Cerebellar nuclear complex (tissue), 1 donor: Measurements from ENCODE around the gene MRPL36.
"Not testable (repeated sequence)": the region's sequence is repeated elsewhere in the genome, so short reads cannot be mapped to it uniquely, and the experiment has no call there.

Experiments used
- DNase-seq, 2 experiments: peaks; one replicate each; lab custom pipeline; 2025; lab: John Stamatoyannopoulos, UW

The MRPL36 gene

DNA sequence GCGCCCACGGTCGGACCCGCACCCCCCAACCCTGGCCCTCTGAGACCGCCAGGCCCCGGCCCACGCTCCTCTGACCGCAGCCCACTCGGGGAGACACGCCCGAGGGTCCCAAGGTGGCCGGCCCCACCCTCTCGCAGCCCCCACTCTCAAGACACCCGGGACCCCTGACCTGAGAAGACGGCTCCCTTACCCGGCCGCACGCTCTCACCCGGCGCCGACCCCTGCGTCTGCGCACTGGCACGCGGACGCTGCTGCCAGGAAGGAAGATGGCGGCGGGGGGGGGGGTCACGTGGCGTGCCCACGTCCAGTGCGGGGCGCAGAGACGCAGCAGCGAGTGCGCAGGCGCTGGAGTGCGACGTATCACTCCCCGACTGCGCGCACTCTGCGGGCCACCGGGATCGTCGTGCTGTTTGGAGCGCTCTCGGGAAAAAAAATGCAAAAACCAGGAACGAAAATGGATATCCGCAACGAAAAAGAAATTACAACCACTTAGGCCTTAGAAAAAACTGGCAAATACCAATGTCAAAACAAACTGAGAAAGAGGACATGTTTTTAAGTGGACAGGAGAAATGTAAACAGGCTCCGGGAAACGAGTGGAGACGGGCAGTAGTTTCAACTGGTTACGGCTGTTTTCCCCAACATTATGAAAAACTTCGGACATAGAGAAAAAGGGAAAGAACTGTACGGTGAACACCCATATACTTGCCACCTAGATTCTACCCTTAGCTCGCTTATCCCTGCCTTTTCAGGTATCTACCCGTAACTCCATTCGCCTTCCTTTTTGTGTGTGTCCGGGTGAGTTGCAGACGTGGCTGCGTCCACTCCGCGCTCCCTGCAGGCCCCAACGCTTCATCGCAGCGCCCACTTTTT lies at the start of gene MRPL36:
Gene MRPL36 (minus strand): TSS at position 236 of the 870 bp plus-strand sequence. CDS start 902 bp downstream, outside the sequence.
- DNase-seq = peak in 1 of 2 experiments; percentile 43

DNA sequence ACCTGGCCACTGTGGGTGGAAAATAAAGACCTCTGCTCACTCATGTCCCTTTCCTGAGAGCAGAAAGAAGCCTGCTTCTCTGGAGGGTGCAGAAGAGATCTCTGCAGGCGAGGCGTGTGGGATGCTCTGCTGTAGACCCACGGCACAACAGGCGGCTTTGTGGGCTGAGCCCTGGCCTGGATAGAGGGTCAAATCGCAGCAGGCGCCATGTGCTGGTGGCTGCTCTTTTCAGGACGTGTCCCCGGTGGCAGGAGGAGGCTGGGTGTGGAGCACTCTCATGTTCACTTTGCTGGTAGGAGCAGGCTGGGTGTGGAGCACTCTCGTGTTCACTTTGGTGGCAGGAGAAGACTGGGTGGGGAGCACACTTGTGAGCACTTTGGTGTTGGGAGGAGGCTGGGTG lies 48.0 kb upstream of the MRPL36 start:
- no peak for DNase-seq

DNA sequence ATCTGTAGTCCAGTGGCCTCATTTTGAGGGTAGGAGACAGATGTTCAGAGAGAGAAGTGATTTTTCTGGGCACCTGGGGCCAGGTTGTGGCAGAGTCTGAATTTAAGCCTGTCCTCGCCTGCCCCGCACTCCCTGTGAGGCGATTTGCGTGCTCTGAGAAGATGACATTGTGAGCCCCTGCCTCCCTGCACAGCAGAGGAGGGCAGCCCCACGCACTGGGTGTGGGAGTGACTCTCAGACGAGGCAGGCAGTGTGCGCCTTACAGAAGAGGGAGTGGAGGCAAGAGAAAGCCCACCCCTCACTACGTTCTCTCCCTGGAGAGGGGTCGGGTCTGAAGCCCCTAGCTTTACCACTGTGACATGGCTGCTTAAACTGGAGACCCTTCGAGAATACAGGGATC lies 47.4 kb upstream of the MRPL36 start:
- no peak for DNase-seq

DNA sequence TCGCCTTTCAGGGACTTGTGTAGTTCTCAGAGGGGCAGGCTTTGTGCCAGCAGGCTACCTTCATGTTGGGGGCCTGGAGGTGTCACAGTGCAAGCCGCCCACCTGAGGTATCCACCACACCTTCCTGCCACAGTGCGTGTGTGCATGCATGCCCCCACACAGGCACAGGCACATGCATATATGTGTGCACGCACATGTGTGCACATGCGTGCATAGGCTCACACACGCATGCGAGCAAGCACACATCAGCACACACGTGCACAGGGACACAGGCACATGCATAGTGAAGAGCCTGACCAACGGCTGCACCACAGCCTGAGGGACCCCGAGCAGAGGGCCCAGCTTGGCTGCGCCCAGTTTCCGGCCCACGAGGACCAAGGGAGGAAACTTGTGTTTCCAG lies 46.9 kb upstream of the MRPL36 start:
- no peak for DNase-seq

DNA sequence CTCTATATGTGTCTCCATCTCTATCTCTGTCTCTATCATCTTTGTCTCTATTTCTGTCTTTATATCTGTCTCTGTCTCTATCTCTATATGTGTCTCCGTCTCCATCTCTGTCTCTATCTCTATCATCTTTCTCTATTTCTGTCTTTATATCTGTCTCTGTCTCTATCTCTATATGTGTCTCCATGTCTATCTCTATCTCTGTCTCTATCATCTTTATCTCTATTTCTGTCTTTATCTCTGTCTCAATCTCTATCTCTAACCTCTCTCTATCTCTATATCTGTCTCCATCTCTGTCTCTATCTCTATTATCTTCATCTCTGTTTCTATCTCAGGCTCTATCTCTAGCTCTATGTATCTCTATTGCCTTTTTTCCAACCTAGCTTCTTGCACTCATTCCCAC lies 46.1 kb upstream of the MRPL36 start:
- DNase-seq = no peak

DNA sequence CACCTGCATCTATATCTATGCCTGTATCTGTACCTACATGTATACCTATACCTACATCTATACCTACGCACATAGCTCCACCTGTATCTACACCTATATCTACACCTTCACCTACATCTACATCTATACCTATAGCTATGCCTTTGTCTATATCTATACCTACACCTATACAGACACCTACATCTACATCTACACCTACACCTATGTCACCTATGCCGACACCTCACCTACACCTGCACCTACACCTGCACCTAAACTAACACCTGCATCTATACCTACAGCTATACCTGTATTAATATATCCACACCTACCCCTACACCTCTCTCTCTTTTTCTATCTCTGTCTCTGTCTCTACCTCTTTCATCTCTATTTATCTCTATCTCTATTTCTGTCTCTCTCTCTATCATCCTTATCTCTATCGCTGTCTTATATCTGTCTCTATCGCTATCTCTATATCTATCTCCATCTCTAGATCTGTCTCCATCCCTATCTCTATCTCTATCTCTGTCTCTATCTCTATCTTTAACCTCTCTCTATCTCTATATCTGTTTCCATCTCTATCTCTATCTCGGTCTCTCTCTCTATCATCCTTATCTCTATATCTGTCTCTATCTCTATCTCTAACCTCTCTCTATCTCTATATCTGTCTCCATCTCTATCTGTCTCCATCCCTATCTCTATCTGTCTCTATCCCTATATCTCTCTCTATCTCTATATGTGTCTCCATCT lies 45.2 kb upstream of the MRPL36 start:
- DNase-seq = no peak

DNA sequence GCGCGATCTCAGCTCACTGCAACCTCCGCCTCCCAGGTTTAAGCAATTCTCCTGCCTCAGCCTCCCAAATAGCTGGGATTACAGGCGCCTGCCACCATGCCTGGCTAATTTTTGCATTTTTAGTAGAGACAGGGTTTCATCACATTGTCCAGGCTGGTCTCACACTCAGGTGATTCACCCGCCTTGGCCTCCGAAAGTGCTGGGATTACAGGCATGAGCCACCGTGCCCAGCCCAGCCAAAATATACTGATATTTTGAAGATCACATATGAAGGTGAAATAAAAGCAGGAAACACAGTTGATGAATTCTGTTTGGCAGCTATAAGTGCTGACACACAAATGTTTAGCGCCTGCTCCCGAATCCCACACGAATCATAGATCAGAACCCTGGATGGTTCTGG lies 44.1 kb upstream of the MRPL36 start:
- DNase-seq = not testable (repeated sequence)

DNA sequence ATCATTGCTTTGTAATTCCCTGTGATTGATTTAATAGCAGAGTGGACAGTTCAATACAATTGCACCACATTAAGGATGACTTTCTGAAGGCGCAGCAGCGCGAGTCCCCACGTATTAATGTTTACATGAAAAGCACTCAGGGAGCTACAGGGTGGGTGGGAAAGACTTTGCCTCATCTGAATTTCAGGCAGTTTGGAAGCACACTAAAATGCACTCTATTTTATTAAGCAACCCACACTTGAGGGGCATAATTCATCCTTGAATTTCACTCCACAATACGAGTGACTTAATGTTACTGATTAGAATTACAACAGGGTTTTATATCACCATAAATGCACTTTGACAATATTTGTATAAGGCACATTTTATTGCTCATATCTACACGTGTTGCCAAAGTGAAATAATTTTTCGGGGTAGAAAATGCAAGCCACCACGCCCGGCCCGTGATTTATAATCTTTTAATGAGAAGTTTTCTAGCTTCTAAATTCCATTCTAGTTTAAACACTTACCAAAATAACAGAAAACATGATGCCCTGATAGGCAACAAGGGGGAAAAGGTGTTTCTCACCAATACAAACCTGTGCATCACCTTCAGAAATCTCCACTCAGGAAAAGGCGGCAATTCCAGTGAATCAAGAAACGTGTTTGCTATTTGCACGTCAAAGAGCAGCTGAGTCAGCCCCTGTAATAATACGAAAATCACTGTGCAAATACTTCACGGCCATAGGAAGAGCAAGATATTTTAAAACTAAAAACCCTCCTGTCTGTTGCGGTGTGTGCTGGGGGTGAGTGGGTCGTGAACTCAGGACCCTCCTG lies 42.6 kb upstream of the MRPL36 start:
- DNase-seq = no peak

DNA sequence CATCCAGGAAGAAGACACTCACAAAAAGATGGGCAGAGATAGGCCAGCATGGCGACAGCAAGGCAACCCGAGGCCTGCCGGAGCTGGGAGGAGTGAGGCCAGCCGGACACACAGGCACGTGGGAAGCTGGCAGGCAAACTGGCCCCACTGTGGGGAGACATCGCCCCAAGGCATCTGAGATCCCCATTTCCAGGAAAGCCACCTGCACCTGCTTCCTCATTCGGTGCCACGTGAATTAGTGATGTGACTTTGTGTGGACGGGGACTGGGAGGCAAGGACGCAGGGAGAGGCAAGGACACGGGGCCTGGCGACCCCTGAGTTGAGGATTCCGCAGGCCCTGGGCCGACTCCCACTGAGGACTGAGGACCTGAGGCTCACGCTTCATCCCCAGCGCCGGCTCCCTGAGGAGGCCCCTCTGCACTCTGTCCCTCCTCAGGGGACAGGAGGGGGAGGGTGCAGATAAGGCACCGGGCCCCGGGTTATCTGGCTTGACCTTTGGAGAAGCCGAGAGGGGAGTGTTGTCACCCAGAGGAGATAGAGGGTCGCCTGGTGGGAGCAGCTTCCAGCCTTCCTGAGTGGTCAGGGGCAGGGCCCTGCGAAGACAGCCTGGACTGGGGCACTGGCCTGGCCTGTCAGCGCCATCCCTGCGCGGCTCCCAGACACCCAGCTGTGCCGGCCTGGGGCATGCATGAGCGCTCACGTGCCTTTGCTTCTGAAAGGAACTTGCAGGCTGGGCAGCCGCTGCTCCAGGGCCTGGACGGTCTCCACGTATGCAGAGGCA lies 41.3 kb upstream of the MRPL36 start:
- no peak for DNase-seq

DNA sequence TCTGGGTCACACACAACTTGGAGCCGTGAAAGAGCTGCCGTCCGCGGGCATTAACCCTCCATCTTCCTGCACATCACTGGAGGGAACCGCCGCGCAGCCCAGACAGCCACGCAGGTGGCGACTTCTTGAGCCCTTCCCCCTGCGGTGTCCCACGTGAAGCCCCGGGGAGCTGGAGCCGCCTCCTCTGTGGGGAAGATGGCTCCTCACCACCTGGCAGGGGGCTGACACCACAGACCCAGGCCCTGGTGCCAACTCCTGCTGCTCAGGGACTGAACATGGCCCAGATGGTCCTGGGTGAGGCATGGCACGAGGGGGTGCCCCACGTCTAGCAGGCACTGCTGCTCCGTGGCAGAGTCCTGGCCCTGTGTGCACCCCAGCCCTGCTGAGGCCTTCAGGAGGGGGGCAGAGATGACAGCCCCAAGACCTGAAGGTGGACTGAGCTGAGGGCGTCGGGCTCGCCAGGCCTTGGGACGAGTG lies 40.5 kb upstream of the MRPL36 start:
- DNase-seq = no peak

DNA sequence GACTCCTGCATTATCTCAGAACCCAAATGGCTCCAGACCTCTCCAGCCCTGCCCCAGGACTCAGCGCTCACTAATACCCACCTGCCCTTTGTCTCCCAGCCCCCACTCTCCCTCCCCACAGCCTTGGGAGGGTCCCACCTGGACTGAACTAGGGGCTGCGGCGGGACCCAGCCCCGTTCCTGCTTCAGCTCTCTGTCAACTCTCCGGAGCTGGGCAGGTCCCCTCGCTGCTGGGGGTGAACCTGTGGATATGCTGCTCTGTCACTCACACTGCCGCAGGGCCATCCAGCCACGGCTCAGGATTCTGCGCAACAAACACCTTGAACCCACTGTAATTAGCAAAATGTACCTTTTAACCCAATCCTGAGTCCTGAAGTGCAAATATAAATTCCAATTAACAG lies 38.4 kb upstream of the MRPL36 start:
- no peak for DNase-seq

DNA sequence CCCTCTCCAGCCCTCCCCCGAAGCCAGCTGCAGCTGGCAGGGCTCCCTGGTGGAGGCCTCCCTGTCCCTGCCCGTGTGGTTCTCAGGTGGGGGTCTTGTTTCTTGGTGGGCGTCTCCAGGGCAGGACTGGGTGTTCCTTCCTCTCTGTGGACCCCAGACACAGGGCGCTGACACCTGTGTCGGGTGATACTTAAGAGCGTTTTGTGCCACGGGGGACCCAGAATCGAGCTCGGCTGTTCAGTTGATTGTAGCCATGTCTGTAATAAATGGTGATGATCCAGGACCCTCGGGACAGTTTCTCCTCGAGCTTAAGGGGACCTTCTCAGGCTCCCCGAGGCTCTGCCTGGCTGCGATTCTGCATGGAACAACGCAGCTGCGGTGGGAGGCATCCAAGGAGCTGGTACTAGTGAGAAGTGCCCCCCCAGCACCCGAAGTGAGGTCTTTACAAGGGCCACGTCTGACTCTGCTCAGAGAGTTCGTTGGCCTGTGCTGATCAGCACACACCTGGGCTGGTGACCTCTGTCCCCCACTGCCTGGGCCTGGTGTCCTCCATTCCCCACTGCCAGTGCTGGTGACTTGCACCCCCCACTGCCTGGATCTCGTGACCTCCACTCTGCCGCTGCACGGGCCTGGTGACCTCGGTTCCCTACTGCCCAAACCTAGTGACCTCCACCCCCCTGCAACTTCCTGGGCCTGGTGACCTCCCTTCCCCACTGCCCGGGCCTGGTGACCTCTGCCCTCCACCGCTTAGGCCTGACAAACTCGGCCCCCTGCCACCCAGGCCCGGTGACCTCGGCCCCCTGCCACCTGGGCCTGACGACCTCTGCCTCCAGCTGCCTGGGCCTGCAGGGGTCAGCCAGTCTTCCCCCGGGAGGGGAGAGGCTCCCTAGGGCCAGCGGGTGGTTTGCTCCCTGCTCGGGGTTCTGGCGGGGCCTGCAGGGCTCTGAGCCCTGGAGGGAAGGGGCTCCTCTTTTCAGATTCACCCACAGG lies 37.5 kb upstream of the MRPL36 start:
- DNase-seq = no peak

DNA sequence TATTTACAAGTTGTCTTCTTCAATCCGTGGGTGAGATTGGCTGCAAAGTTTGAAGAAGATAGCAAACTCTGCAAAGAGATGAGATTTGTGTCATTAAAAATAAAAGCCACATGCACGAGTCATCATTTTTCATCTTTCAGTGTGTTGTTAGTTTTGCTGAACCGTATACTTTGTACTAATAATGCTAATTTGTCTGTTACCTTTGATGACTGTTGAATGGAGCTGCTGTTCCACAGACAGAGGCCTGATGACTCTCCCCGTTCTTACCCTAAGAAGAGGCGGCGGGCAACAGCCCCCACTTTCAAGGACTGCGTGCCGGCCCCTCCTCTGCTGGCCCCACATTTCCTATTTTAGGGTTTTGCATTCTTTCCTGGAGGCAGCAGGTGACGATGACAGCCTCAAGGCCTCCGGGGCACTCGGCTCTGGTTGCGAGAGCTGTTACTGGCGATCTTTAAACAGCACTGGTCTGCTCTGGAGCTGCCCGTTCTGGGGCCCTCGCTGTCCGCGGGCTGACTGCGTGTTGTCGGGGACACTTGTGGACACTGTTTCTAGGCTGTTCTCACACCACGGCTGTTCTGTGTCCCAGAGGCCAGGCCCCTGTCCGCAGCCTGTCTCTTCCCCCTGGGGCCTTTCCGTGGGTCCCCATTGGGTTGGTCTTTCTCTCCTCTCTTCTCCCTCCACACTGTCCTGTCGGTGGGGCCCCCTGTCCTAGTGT lies 36.7 kb upstream of the MRPL36 start:
- no peak for DNase-seq

DNA sequence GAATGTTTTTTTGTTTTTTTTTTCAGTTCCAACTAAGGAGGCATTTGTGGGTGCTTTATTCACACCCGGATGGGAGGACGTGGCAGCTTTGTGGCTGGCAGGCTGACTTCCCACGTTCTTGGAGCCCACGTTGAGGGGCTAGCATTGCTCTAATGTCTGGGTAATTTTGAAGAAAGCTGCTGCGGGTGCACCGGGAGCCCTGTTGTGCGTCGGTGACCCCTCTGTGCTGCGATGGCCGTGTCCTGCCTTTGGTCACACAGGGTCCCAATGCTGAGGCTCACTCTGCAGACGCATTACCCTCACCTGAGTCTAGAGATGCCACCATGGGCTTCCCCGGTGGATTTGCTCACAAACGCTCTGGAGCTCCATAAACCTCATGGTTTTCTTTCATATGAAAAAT lies 35.8 kb upstream of the MRPL36 start:
- DNase-seq = no peak

DNA sequence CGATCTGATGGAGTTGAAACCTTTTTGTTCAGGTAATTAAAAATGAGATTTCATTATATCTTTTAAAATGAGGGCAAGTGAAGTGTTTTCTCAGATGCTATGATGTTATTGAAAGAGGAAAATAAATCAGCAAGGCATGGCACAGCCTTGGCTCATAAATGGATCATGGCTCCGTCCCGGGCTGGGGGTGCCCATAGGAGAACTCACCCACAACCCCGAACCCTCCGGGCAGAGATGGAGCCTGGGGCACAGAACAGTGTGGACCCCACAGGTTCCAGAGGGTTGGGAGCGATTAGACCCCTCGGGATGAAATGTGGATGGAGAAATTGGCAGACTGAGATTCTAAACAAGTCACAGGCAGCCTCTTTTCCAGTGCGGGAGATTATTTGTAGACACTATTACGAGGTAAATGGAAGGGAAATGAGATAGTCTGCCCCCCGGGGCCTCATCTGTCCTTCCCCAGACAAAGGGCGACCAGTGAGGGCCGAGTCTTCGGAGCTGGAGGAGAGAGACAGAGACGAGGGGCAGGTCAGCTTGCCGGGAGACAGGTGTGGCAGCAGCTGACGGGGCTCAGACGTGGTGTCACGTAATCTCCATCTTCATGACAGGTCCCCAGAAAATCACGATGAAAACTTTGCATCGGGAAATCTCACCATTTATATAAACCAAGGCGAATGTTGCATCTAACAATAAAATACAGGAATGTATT lies 35.2 kb upstream of the MRPL36 start:
- DNase-seq = no peak

DNA sequence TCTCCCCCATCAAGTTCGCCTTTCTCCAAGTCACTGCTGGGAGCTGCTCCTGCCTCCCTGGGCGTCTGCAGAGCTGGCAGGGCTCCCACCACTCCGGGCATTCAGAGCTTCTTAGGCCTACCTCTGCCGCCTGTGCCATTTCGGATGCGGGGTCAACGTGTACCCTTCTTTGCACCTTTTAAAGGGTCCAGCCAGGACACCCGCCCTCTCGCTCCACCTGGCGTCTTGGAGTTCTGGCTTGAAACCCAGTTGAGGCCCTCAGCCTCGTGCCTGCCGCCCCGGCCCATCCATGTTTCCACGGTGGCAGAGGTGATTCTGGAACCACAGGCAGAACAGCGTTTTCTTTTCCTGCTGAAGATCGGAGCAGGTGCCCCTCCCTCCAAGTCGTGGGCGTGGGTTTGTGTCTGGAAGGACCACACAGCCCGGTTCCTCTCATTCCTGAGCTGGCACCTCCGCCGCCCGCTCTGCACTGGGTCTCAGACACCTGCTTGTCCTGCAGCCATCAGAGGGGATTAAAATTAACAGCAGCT lies 34.5 kb upstream of the MRPL36 start:
- no peak for DNase-seq

DNA sequence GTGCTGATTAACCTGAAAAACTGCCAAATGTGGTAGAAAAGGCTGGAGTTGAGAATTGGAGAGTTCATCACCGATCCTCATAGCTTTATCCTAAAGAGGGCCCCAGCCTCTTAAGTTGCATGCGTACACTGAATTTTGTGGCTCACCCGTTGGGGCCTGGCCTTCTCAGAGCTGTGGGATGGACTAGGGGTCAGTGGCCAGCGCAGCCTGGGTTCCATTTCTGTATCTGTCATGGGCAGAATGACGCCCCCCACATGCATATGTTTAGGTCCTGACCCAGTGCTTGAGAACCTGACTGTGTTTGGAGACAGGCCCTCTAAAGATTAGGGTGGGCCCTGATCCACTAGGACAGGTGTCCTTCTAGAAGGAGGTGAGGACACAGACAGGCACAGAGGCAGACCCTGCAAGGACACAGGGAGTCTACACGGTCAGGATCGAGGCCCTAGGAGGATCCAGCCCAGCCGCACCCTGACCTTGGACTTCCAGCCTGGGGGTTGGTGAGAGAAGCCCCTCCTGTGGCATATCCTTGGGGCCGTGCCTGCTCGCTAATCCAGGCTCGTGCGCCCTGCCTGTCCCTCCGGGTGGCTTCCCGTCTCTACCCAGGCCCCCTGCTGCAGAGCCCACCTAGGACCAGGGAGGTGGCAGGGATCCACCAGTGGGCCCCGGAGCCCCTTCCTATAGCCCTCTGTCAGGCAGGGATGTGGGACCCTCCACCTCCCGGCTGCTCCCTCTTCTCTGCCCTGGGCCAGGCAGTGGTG lies 33.8 kb upstream of the MRPL36 start:
- DNase-seq = no peak
